Fibroblast of mammary gland (primary cell): ENCODE measurements around the gene ST6GALNAC3.

ENCODE experiments used
- DNase-seq: peaks from one replicate; pipeline ENCODE4 v3.0.0-alpha.2; 2010; ENCODE audit warnings: low read depth
- H3K4me3 ChIP-seq: 2 replicates; pipeline ENCODE4 v1.5.1; 2011; ENCODE audit warnings: low read depth, mild to moderate bottlenecking, low read length, moderate library complexity; ENCODE audit not compliant: control insufficient read depth
- CTCF ChIP-seq: conservative IDR thresholded peaks from 2 replicates; pipeline ENCODE4 v1.5.1; 2011; ENCODE audit warnings: low read depth, low read length, inconsistent platforms; ENCODE audit not compliant: control insufficient read depth, insufficient read depth

Gene ST6GALNAC3

DNA sequence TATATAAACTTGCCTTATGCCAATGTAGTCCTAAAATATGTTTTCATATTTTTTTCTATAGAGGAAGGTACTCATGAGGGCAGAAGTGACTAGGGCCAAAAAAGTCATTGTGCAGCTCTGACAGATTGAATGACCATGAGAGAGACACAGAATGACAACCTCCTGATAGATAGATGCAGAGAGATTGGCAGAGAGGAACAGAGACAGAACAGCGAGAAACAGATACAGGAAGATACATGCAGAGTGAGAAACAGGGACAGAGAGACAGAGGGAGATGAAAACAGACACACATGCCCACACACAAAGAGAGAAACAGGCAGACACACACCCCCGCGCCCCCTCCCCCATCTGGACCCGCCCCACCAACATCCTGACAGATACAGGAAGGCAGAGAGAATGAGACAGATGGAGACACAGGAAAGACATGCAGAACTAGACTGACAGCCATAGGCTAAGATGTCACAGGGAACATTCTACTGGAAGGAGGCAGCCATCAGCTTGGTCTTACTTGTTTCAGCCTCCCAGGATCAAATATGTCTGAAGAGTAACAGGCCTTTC is 211.1 kb downstream of the ST6GALNAC3 start:
- DNase-seq: no peak
- no peak overlapping the region for H3K4me3 ChIP-seq
- TF ChIP-seq CTCF: no peak

DNA sequence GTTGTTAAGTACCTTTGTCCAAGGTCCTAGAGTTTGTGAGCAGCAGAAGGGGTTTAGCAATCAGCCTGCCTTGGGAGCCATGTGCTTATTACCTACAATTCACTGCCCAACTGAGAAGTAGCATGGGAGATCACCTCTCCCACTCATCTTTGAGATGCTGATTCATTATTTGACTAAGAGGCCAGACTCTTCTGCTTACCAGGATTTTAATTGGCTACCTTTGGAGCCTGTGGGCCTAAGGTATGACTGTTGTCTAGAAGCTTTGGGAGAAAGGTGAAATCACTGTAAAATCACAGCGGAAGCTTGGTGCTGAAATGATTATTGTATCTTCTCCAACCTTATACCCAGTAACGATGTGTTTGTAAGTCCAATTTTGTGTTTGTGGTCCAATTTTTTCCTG is 213.4 kb downstream of the ST6GALNAC3 start:
- DNase-seq: no peak
- no peak overlapping the region for H3K4me3 ChIP-seq
- TF ChIP-seq CTCF: no peak

GRCh38 chr1:76288758-76289483 is 214.4 kb downstream of the ST6GALNAC3 start:
- no peak for TF ChIP-seq CTCF
- DNase-seq: no peak
- H3K4me3 ChIP-seq: no peak overlapping the region

DNA sequence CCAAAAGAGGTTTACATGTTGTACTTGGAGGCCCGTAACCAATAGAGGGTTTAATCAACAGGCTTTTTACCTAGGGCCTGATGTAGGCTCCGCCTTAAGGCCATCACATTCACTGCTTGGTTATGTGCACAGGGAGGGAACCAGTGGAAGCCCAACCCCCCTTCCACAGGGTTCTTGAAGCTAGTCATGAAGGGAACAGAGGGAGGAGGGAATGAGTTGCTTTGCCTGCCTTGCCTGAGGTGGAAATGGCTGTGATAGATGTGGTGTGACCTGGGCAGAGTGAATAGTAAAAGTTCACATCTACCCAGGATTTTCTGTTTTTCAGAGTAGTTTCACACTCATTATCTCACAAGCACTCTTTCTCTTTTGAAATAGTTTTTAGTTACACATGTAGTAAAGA is 215.1 kb downstream of the ST6GALNAC3 start:
- no peak for TF ChIP-seq CTCF
- H3K4me3 ChIP-seq: no peak overlapping the region
- no peak for DNase-seq

- no peak for TF ChIP-seq CTCF
- no peak overlapping the region for H3K4me3 ChIP-seq
- no peak for DNase-seq
Measured at GRCh38 chr1:76290271-76290670, 215.7 kb downstream of the ST6GALNAC3 start.

DNA sequence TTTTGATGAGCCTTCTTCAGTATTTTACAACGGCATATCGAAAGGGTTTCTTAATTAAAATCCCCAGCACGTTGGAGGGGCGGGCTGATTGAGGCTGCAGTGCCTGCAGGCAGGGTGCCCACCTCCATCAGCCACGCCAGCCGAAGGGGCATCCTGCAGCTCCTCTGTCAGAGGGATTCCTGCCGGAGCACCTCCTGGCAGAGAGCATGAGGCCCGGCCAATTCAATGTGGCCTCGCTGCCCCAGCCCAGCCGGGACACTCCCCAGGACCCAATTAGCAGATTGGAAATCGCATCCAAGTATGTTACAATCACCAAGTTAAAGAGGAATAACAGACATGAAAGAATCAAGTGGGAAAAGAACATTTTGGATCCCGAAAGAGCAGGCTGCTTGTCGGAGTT is 216.6 kb downstream of the ST6GALNAC3 start:
- DNase-seq: no peak
- TF ChIP-seq CTCF: no peak
- no peak overlapping the region for H3K4me3 ChIP-seq

GRCh38 chr1:76291737-76292136 is 217.2 kb downstream of the ST6GALNAC3 start:
- no peak for TF ChIP-seq CTCF
- no peak overlapping the region for H3K4me3 ChIP-seq
- no peak for DNase-seq
